Measurements from ENCODE around the gene U2AF2. TPM values are rescaled to one million over a fixed set of nuclear protein-coding genes. Genes with fewer than 3 reads are reported as not detected.
A peak's percentile ranks its signal among the peaks of the same experiment; 100 is the strongest.

The U2AF2 gene
- total and polyA plus RNA-seq, 9 of the 15 experiments (the other 6 are each of a cell fraction or from before 2014, with no cell fraction given) = 3.0 to 331 (median 157) TPM

DNA sequence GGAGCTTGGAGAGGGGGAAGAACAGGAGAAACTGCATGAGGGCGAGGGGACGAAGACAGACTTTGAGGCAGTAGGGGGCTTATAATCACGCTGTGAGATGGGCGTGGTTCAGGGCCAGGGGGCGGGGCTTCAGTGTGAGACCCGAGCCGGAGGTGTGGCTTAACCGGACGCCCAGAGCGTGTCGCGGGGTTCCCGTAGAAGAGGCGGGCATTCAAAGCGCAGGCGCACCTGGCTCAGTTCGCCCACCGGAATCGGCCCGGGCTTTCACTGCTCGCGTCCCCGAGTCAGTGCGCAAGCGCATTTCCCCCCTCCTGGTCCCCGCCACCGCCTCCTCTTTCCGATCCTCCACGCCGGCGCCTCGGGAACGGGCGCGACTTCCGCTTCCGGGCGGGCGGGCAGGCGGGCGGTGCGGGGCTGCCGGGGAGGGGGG, 49.6 kb upstream of the U2AF2 start (continued):
- TF ChIP-seq NR2C1 (IDR thresholded peaks at IDR 0.05) (no peak), NR2C1 (tag; IDR thresholded peaks at IDR 0.05) (no peak), RBBP5 (IDR thresholded peaks at IDR 0.05; ENCODE audit: borderline replicate concordance, insufficient read depth, low read length, poor library complexity, severe bottlenecking) (no peak), POLR2B (IDR thresholded peaks at IDR 0.05; ENCODE audit: low read depth, partially characterized antibody) (peak; percentile 51), ZNF444 (CRISPR knock-in tag; IDR thresholded peaks at IDR 0.05) (no peak), SMAD4 (CRISPR knock-in tag; conservative IDR thresholded peaks at IDR 0.05) (no peak), DACH1 (IDR thresholded peaks at IDR 0.05; ENCODE audit: partially characterized antibody) (no peak), MXI1 (IDR thresholded peaks at IDR 0.05; ENCODE audit: low read depth, low read length) (no peak), NFATC3 (IDR thresholded peaks at IDR 0.05) (no peak), ATF7 (IDR thresholded peaks at IDR 0.05) (no peak), RAD51 (IDR thresholded peaks at IDR 0.05; ENCODE audit: borderline replicate concordance, low read depth) (no peak), BRF1 (IDR thresholded peaks at IDR 0.05; ENCODE audit: borderline replicate concordance, extremely low read depth, insufficient read length) (no peak), ZNF507 (tag; conservative IDR thresholded peaks at IDR 0.05) (no peak), CTBP1 (IDR thresholded peaks at IDR 0.05; ENCODE audit: borderline replicate concordance) (no peak)
- TF ChIP-seq, protein P1, sequence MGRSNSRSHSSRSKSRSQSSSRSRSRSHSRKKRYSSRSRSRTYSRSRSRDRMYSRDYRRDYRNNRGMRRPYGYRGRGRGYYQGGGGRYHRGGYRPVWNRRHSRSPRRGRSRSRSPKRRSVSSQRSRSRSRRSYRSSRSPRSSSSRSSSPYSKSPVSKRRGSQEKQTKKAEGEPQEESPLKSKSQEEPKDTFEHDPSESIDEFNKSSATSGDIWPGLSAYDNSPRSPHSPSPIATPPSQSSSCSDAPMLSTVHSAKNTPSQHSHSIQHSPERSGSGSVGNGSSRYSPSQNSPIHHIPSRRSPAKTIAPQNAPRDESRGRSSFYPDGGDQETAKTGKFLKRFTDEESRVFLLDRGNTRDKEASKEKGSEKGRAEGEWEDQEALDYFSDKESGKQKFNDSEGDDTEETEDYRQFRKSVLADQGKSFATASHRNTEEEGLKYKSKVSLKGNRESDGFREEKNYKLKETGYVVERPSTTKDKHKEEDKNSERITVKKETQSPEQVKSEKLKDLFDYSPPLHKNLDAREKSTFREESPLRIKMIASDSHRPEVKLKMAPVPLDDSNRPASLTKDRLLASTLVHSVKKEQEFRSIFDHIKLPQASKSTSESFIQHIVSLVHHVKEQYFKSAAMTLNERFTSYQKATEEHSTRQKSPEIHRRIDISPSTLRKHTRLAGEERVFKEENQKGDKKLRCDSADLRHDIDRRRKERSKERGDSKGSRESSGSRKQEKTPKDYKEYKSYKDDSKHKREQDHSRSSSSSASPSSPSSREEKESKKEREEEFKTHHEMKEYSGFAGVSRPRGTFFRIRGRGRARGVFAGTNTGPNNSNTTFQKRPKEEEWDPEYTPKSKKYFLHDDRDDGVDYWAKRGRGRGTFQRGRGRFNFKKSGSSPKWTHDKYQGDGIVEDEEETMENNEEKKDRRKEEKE (IDR thresholded peaks at IDR 0.05; ENCODE audit: borderline replicate concordance in 1 of 2, control insufficient read depth in 1 of 2, low read depth in 2 of 2, low read length in 1 of 2) = no peak
- TF ChIP-seq, protein P2, sequence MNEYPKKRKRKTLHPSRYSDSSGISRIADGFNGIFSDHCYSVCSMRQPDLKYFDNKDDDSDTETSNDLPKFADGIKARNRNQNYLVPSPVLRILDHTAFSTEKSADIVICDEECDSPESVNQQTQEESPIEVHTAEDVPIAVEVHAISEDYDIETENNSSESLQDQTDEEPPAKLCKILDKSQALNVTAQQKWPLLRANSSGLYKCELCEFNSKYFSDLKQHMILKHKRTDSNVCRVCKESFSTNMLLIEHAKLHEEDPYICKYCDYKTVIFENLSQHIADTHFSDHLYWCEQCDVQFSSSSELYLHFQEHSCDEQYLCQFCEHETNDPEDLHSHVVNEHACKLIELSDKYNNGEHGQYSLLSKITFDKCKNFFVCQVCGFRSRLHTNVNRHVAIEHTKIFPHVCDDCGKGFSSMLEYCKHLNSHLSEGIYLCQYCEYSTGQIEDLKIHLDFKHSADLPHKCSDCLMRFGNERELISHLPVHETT (CRISPR knock-in tag; conservative IDR thresholded peaks at IDR 0.05 in 1 of 2, IDR thresholded peaks at IDR 0.05 in 1 of 2) = peak in 1 of 2 experiments; percentile 96; a peak in 2 of 4 replicates
- TF ChIP-seq, protein P3, sequence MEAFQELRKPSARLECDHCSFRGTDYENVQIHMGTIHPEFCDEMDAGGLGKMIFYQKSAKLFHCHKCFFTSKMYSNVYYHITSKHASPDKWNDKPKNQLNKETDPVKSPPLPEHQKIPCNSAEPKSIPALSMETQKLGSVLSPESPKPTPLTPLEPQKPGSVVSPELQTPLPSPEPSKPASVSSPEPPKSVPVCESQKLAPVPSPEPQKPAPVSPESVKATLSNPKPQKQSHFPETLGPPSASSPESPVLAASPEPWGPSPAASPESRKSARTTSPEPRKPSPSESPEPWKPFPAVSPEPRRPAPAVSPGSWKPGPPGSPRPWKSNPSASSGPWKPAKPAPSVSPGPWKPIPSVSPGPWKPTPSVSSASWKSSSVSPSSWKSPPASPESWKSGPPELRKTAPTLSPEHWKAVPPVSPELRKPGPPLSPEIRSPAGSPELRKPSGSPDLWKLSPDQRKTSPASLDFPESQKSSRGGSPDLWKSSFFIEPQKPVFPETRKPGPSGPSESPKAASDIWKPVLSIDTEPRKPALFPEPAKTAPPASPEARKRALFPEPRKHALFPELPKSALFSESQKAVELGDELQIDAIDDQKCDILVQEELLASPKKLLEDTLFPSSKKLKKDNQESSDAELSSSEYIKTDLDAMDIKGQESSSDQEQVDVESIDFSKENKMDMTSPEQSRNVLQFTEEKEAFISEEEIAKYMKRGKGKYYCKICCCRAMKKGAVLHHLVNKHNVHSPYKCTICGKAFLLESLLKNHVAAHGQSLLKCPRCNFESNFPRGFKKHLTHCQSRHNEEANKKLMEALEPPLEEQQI (IDR thresholded peaks at IDR 0.05) = no peak
- TF ChIP-seq, protein P4, sequence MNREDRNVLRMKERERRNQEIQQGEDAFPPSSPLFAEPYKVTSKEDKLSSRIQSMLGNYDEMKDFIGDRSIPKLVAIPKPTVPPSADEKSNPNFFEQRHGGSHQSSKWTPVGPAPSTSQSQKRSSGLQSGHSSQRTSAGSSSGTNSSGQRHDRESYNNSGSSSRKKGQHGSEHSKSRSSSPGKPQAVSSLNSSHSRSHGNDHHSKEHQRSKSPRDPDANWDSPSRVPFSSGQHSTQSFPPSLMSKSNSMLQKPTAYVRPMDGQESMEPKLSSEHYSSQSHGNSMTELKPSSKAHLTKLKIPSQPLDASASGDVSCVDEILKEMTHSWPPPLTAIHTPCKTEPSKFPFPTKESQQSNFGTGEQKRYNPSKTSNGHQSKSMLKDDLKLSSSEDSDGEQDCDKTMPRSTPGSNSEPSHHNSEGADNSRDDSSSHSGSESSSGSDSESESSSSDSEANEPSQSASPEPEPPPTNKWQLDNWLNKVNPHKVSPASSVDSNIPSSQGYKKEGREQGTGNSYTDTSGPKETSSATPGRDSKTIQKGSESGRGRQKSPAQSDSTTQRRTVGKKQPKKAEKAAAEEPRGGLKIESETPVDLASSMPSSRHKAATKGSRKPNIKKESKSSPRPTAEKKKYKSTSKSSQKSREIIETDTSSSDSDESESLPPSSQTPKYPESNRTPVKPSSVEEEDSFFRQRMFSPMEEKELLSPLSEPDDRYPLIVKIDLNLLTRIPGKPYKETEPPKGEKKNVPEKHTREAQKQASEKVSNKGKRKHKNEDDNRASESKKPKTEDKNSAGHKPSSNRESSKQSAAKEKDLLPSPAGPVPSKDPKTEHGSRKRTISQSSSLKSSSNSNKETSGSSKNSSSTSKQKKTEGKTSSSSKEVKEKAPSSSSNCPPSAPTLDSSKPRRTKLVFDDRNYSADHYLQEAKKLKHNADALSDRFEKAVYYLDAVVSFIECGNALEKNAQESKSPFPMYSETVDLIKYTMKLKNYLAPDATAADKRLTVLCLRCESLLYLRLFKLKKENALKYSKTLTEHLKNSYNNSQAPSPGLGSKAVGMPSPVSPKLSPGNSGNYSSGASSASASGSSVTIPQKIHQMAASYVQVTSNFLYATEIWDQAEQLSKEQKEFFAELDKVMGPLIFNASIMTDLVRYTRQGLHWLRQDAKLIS (CRISPR knock-in tag; IDR thresholded peaks at IDR 0.05) = no peak

Measured in K562 (cell line).